Measurements from ENCODE around the gene ELMOD2. TPM values are rescaled to one million over a fixed set of nuclear protein-coding genes. Genes with fewer than 3 reads are reported as not detected.
A peak's percentile ranks its signal among the peaks of the same experiment; 100 is the strongest.

ELMOD2 gene
- total RNA-seq, 4 donors from 2014 or later = 11.2 to 36.9 (median 17.0) TPM

- no peak overlapping the region for H3K4me3 ChIP-seq
- H3K9me3 ChIP-seq = no peaks in the 10 kb centered on the region
- no peaks in the 10 kb centered on the region for H3K36me3 ChIP-seq
- H3K27ac ChIP-seq = no peak overlapping the region
- peaks cover 0 to 6% (median 0%) of the 10 kb centered on the region in 3 donors for H3K4me1 ChIP-seq
- TF ChIP-seq POLR2A (IDR thresholded peaks at IDR 0.05) = no peak
- no peak for TF ChIP-seq CTCF (IDR thresholded peaks at IDR 0.05)
- H3K27me3 ChIP-seq = peaks cover 0 to 56% (median 4%) of the 10 kb centered on the region in 4 donors
- intact Hi-C loops (cut with DNase I) = no loop called here
- DNase-seq = no peak
- 58 to 79% methylated on average over 3 of the region's 3 CpGs for WGBS, 2 donors
These were observed 57.1 kb downstream of the ELMOD2 start for GRCh38 chr4:140581078-140581477.

GRCh38 chr4:140584439-140584838 lies 60.5 kb downstream of the ELMOD2 start:
- Histone ChIP-seq H3K4me1 (peaks cover 0 to 2% (median 0%) of the 10 kb centered on the region in 3 donors), H3K27me3 (peaks cover 0 to 31% (median 2%) of the 10 kb centered on the region in 4 donors), H3K36me3 (no peaks in the 10 kb centered on the region), H3K9me3 (no peaks in the 10 kb centered on the region), H3K27ac (no peak overlapping the region), H3K4me3 (no peak overlapping the region)
- WGBS, 2 donors = 42 to 63% methylated on average over 1 of the region's 1 CpG
- DNase-seq = no peak
- TF ChIP-seq CTCF (IDR thresholded peaks at IDR 0.05) (no peak), POLR2A (IDR thresholded peaks at IDR 0.05) (no peak)
- intact Hi-C loops (cut with DNase I) = no loop called here

DNA sequence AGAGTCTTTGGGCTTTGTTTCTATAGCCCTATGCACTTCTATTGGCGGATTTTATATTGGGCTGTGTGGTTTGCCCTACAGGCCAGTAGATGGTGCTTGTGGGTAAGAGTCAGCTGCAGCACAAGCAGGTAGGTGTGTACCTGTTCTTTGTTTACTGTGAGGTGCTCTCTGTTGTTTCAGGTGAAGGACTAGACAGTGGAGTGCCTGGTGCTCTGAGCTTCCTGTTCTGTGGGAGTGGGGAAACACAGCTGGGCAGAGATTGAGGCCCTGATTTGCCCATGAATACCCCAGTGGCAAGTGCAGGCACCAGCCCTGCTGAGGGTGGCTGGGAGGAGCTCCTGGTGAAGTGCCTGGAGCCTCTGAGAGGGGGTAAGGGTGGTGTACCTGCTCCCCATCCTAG lies 71.1 kb downstream of the ELMOD2 start:
- TF ChIP-seq CTCF (IDR thresholded peaks at IDR 0.05) (peak in 5 of 6 experiments; percentile 37 to 66 (median 61)), POLR2A (IDR thresholded peaks at IDR 0.05) (no peak)
- intact Hi-C loops (cut with DNase I) = no loop called here
- WGBS, 2 donors = 17% methylated on average over 1 of the region's 1 CpG
- DNase-seq = no peak
- Histone ChIP-seq H3K4me3 (no peak overlapping the region), H3K27me3 (no peaks in the 10 kb centered on the region), H3K4me1 (no peaks in the 10 kb centered on the region), H3K36me3 (no peaks in the 10 kb centered on the region), H3K9me3 (no peaks in the 10 kb centered on the region), H3K27ac (no peak overlapping the region)

DNA sequence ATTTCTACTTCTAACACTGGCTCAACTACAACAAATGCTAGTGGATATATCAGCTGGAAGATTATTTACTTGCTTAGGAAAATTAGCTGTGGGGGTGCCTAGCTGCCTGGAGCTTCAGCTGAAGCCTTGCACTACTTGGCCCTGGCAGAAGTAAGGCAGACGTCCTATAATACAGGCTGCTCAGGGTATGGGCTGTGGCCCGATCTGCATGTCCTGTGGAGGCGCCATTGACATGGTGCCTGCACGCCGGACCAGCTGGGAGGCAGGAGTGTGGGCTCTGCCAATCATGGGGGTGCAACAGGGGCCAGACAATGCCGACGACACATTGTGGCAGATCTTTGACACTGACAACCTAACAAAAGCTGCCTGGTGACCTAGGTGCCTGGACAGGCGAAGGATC lies 76.4 kb downstream of the ELMOD2 start:
- no peak overlapping the region for H3K4me3 ChIP-seq
- TF ChIP-seq CTCF (IDR thresholded peaks at IDR 0.05) = no peak
- no peak for TF ChIP-seq POLR2A (IDR thresholded peaks at IDR 0.05)
- intact Hi-C loops (cut with DNase I) = loop anchor here (10.0 kb wide), 2 partner anchors 246 to 254 kb away; no protein-coding TSS in a partner anchor
- WGBS, 2 donors = 90 to 92% methylated on average over 1 to 5 of the region's 8 CpGs
- no peak for DNase-seq
- no peaks in the 10 kb centered on the region for H3K4me1 ChIP-seq
- H3K27ac ChIP-seq = no peak overlapping the region
- no peaks in the 10 kb centered on the region for H3K36me3 ChIP-seq
- no peaks in the 10 kb centered on the region for H3K9me3 ChIP-seq
- H3K27me3 ChIP-seq = no peaks in the 10 kb centered on the region

- Histone ChIP-seq H3K36me3 (no peaks in the 10 kb centered on the region), H3K27me3 (no peaks in the 10 kb centered on the region), H3K27ac (no peak overlapping the region), H3K4me3 (no peak overlapping the region), H3K9me3 (no peaks in the 10 kb centered on the region), H3K4me1 (no peaks in the 10 kb centered on the region)
- TF ChIP-seq CTCF (IDR thresholded peaks at IDR 0.05) (no peak), POLR2A (IDR thresholded peaks at IDR 0.05) (no peak)
- 83 to 100% methylated on average over 1 to 2 of the region's 2 CpGs for WGBS, 2 donors
- DNase-seq = no peak
- intact Hi-C loops (cut with DNase I) = loop anchor here (10.0 kb wide), 2 partner anchors 248 to 252 kb away; no protein-coding TSS in a partner anchor
These were observed 78.7 kb downstream of the ELMOD2 start for GRCh38 chr4:140602714-140603113.

Data from esophagus squamous epithelium (tissue), 5 donors.